Left hindlimb (tissue), 1 donor: Measurements from ENCODE around the gene DDX1.

Source experiments
- DNase-seq: peaks from one replicate; pipeline ENCODE4 v3.0.0-alpha.2; 2018

DDX1 gene

GRCh38 chr2:15563227-15564100, 28.2 kb upstream of the DDX1 start:
- no peak for DNase-seq

- DNase-seq, result no peak
Observed at GRCh38 chr2:15565392-15565791, 26.3 kb upstream of the DDX1 start.

GRCh38 chr2:15565994-15566671, 25.5 kb upstream of the DDX1 start:
- DNase-seq, result no peak

GRCh38 chr2:15566912-15567311, 24.8 kb upstream of the DDX1 start:
- DNase-seq, result no peak

- DNase-seq, result no peak
Observed at GRCh38 chr2:15568874-15569273, 22.8 kb upstream of the DDX1 start.

GRCh38 chr2:15570104-15570503, 21.6 kb upstream of the DDX1 start:
- no peak for DNase-seq

GRCh38 chr2:15571729-15572128, 19.9 kb upstream of the DDX1 start:
- no peak for DNase-seq

GRCh38 chr2:15577071-15577735, 14.5 kb upstream of the DDX1 start:
- peak; percentile 84 for DNase-seq

- no peak for DNase-seq
Observed at GRCh38 chr2:15579641-15580040, 12.0 kb upstream of the DDX1 start.

GRCh38 chr2:15580451-15580850, 11.2 kb upstream of the DDX1 start:
- no peak for DNase-seq

GRCh38 chr2:15582710-15583357, 8.8 kb upstream of the DDX1 start:
- DNase-seq, result no peak

GRCh38 chr2:15583826-15584225, 7.8 kb upstream of the DDX1 start:
- DNase-seq, result no peak

GRCh38 chr2:15584316-15584715, 7.4 kb upstream of the DDX1 start:
- DNase-seq, result no peak

- no peak for DNase-seq
Observed at GRCh38 chr2:15584767-15585469, 6.8 kb upstream of the DDX1 start.

- DNase-seq, result peak; percentile 56
Observed at GRCh38 chr2:15588329-15588919, 3.2 kb upstream of the DDX1 start.

- no peak for DNase-seq
Observed at GRCh38 chr2:15591373-15591691, 336 bp upstream of the DDX1 start.

- no peak for DNase-seq
Observed at GRCh38 chr2:15593327-15593705, 1.6 kb downstream of the DDX1 start.

GRCh38 chr2:15594291-15595256, 2.9 kb downstream of the DDX1 start:
- DNase-seq, result no peak

- DNase-seq, result no peak
Observed at GRCh38 chr2:15595342-15595905, 3.8 kb downstream of the DDX1 start.

- DNase-seq, result no peak
Observed at GRCh38 chr2:15595936-15596335, 4.3 kb downstream of the DDX1 start.

GRCh38 chr2:15596350-15596749, 4.7 kb downstream of the DDX1 start:
- no peak for DNase-seq
